WERI-Rb-1 (cell line): Measurements from ENCODE around the gene ADCY10.

Experiments used
- DNase-seq: peaks from one replicate; pipeline ENCODE4 v3.0.0-alpha.2; 2020
- H3K27ac ChIP-seq: fragments of 250-450 bp; sonication (Bioruptor Pico); 2 replicates; pipeline ENCODE4 v1.5.1; 2020; ENCODE audit warnings: mild to moderate bottlenecking, moderate library complexity
- H3K27me3 ChIP-seq: fragments of 250-450 bp; sonication (Bioruptor Pico); 2 replicates; pipeline ENCODE4 v1.5.1; 2021; ENCODE audit warnings: mild to moderate bottlenecking, low read depth, moderate library complexity; ENCODE audit not compliant: insufficient read depth, severe bottlenecking
- H3K36me3 ChIP-seq: fragments of 250-450 bp; sonication (Bioruptor Pico); 2 replicates; pipeline ENCODE4 v1.5.1; 2020; ENCODE audit warnings: mild to moderate bottlenecking, moderate library complexity
- H3K4me3 ChIP-seq: 2 replicates; pipeline ENCODE4 v1.5.1; 2011; ENCODE audit warnings: low read depth, mild to moderate bottlenecking, control low read depth, low read length
- H3K9me3 ChIP-seq: fragments of 250-450 bp; sonication (Bioruptor Pico); 2 replicates; pipeline ENCODE4 v1.5.1; 2021; ENCODE audit warnings: mild to moderate bottlenecking, moderate library complexity; ENCODE audit not compliant: severe bottlenecking
- CTCF ChIP-seq: IDR thresholded peaks from 2 replicates; pipeline ENCODE4 v1.5.1; 2011; ENCODE audit warnings: low read depth, mild to moderate bottlenecking, control low read depth, inconsistent platforms, low read length

Gene ADCY10

GRCh38 chr1:167800251-167800650 is 113.7 kb downstream of the ADCY10 start:
- no peak for DNase-seq
- no peak for TF ChIP-seq CTCF
- H3K27me3 ChIP-seq, result no peaks in the 10 kb centered on the region

GRCh38 chr1:167799747-167800146 is 114.2 kb downstream of the ADCY10 start:
- Histone ChIP-seq H3K9me3 (no peaks in the 10 kb centered on the region), H3K36me3 (no peaks in the 10 kb centered on the region), H3K27me3 (no peaks in the 10 kb centered on the region), H3K27ac (no peak overlapping the region), H3K4me3 (no peak overlapping the region)
- TF ChIP-seq CTCF, result no peak
- no peak for DNase-seq

More at GRCh38 chr1:167800251-167800650, 113.7 kb downstream of the ADCY10 start:
- H3K4me3 ChIP-seq, result no peak overlapping the region
- H3K9me3 ChIP-seq, result no peaks in the 10 kb centered on the region
- H3K36me3 ChIP-seq, result no peaks in the 10 kb centered on the region
- H3K27ac ChIP-seq, result no peak overlapping the region

- no peak overlapping the region for H3K27ac ChIP-seq
- TF ChIP-seq CTCF, result no peak
- no peaks in the 10 kb centered on the region for H3K9me3 ChIP-seq
- H3K4me3 ChIP-seq, result no peak overlapping the region
- no peak for DNase-seq
- no peaks in the 10 kb centered on the region for H3K36me3 ChIP-seq
- no peaks in the 10 kb centered on the region for H3K27me3 ChIP-seq
Observed at GRCh38 chr1:167798952-167799351, 115.0 kb downstream of the ADCY10 start.

- no peak overlapping the region for H3K4me3 ChIP-seq
- H3K27me3 ChIP-seq, result no peaks in the 10 kb centered on the region
- H3K36me3 ChIP-seq, result no peaks in the 10 kb centered on the region
- no peak for TF ChIP-seq CTCF
- DNase-seq, result no peak
- H3K9me3 ChIP-seq, result no peaks in the 10 kb centered on the region
- no peak overlapping the region for H3K27ac ChIP-seq
Observed at GRCh38 chr1:167797015-167797414, 116.9 kb downstream of the ADCY10 start.

GRCh38 chr1:167795810-167796740 is 117.9 kb downstream of the ADCY10 start:
- Histone ChIP-seq H3K9me3 (no peaks in the 10 kb centered on the region), H3K27me3 (no peaks in the 10 kb centered on the region), H3K4me3 (no peak overlapping the region), H3K36me3 (no peaks in the 10 kb centered on the region), H3K27ac (no peak overlapping the region)
- no peak for TF ChIP-seq CTCF
- no peak for DNase-seq
